IPS DF 4.7 (cell line): Measurements from ENCODE around the gene MMS22L.

Source experiments
- DNase-seq: peaks from one replicate; pipeline ENCODE4 v3.0.0-alpha.2; 2013; ENCODE audit warnings: low spot score; ENCODE audit errors: extremely low read depth

MMS22L gene

GRCh38 chr6:97150932-97151331 lies 132.1 kb downstream of the MMS22L start:
- DNase-seq: no peak

DNA sequence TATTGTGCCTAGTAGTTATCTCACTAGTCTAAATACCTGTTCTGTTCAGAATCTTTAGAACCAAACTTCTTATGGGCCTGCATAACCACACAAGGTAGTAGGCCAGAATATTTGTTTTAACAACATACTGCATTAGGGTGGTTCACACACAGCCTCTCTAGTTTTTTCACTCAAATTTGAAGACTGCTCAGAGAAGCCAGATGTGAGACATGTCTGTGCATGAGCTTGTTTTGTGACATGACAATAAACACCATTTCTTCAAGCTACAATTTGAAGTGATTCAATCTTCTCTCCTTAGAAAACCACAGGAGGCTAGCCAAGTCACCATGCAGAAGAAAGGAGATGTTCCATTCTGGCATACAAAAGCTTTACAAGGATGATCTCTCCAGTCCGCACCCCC lies 135.6 kb downstream of the MMS22L start:
- no peak for DNase-seq

DNA sequence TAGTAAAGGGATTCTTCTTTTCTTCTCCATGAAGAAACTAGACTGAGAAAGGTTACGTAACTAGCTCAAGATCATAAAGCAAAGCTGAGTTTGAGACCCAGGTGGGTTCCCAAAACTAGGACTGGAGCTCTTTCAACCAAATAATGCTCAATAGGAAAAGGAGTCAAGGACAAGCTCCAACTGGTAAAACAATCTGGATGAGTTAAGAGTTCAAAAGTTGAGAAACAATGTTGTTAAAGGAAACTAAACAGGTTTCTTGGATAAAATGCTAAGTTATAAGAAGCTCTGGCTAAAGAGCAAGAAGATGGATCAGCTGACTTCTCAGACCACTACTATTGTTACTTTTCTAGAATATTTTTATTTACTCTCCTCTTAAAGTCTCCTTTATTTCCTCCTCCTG lies 137.3 kb downstream of the MMS22L start:
- no peak for DNase-seq

DNA sequence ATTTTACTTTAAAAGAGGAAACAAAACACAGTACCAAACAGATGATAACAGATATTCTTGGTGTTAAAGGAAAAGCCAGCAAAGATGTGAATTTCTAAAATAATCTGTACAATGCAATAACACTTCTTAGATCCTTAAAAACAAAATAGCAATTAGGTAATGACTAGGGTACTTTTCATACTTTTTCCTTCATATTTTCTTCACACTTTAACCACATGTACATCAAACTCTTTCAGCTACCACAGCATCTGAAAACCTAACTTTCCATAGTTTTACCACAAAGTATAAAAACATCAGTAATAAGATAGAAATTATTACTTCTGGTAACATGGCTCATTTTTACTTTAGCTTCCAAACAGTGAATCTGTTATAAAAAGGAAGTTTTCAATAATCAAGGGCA lies 141.3 kb downstream of the MMS22L start:
- DNase-seq: no peak

GRCh38 chr6:97138581-97138980 lies 144.4 kb downstream of the MMS22L start:
- DNase-seq: no peak

DNA sequence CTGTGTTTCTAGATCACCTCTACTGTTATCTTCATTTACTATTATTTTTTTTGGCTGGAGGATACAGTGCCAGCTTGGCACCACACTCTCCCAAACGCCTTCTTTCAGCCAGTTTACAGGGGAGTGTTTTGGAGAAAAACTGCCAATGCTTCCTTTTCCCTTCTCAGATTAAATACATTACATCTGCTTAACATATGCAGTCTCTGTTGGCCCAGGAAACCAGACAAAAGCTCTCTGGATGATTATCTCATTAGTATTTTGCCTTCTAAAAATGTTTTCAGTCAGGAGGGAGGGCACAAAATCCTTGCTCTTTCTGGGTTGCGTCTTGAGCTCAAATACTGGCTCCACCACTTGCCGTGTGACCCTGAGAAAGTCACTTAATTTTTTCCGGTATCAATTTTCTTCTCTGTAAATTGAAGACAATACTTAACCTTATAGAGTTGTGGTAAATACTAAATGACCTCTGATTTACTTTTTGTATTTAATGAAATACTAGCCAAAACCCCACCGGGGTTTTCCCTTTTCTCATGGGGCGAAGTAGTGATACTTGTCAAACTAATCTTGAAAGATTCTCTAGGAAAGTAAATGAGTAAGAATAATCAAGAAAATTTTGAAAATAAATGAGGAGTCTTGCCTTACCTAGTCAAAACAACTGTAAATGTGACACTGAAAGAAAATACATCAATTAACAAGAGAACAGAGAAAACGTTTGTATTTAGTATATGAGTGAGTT lies 146.2 kb downstream of the MMS22L start:
- no peak for DNase-seq

DNA sequence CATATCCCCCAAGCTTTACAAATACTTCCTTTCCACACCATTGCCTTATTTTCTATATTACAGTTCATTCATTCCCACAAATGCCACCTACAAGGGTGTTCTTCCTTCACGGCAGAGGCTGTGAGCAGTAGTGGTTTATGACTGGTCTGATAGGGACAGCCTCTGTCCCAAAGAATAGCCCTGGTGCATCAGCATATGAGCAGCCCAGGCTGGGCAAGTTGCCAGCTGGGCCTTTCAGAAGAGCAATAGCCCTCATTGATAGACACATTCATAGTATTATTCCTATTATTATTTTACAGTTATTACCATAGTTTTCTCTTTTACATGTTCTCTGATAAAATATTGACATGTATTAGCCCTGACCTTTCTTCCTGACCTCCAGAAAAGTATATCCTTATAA lies 149.9 kb downstream of the MMS22L start:
- DNase-seq: no peak

DNA sequence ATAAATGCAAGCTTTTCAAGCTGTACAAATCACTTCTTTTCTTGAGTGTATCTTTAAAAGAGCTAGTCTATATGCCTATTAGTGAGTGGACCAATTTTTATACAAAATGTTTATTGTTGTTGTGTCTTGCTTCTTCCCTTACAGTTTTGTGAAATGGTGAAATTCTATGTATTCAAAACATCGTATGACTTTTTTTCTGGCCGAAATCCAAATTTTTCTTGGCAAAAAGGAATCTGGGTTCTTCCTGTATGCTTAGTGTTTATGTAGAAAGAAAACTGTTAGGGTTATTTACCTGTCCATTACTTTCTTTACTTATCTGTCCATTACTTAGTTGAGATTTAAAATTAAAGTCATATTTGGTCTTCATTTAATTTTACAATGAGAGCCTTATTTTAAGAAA lies 153.9 kb downstream of the MMS22L start:
- DNase-seq: no peak

- no peak for DNase-seq
Measured at GRCh38 chr6:97128507-97128906, 154.5 kb downstream of the MMS22L start.

DNA sequence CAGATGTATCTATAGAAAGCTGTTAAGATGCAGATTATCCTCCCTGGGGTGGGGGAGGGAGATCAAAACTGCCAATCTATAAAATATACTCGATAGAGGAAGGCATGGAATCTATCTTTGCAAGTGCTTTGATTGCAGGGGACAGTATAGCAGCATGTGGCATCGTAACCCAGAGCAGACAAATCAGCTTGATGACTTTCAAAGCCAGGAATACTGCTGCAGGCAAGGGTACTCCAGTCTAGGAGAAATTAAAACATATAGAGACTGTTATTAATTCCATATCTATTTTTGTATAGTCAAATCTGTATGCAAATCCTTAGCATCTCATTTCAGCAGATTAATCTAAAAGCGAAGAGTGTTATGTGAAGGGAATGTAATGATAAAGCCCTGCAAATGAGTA lies 159.4 kb downstream of the MMS22L start:
- DNase-seq: no peak

- no peak for DNase-seq
Measured at GRCh38 chr6:97123112-97123511, 159.9 kb downstream of the MMS22L start.

DNA sequence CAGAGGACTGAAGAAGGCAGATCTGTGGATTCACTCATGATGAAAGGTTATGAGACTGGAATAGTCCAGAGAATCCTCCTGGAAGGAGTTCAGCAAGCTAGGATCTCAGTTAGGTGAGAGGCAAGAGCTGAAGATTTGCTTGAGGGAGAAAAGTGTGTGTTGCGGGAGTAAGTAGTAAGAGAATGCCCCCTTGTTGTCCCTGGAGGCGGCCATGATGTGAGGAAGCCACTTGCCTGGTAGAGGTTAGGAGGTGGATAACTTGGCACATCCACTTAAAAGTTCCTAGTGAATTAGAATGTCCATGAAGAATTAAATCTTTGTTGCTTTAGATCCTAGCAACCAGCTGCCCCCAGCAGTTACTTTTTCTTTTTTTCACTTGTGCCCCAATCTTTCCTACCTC lies 162.5 kb downstream of the MMS22L start:
- no peak for DNase-seq

DNA sequence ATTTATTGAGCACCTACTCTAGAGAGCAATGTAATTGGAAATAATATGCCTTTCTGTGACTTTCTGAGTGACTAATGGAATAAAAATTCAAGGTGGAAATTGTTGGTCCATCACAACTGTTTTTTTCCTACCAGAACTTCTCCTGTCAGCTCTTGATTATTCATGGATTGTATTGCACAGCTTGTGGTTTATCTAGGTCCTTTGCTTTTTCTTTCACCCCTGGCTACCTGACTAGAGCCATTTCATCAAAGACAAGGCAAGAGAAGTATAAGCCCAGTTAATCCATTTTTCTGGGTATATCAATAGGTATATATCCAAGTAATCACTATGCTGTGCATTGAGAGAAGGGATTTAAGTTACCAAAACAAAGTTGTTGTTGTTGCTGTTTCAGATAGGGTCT lies 168.4 kb downstream of the MMS22L start:
- DNase-seq: no peak

DNA sequence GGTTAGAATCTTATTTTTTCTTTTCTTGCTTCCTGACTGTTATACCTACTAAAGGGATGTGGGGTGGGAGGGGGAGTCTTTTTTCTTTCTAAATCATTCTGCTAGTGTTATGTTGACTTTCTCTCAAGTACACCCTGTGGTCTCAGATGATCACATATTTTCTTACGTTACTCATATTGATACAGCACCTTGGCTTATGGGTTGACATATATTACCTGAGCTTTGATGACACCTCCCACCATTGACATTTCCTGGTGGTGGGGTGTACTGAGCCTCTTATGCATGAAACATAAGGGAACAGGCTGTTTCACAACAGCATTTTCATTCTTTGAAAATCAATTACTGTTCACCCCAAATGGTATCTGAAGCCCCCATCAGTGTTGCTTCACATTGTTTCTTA lies 169.8 kb downstream of the MMS22L start:
- no peak for DNase-seq

DNA sequence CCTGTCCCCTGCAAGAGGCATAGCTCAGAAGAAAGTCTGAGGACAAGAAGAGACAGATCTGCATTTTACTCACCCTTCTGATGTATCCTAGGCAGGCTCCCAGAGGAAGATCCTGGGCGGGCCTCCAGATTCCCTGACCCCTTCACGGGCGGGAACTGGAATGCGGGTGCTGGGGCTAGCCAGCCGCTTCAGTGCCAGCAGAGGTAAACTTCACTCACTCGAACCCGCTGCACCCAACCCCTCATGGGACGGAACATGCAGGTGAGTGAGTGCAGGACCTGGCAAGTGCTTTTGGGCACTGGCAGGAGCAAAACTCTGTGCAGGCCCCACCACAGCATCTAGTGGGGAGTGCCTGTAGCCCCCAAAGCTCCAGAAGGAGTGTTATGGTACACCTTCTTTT lies 171.8 kb downstream of the MMS22L start:
- no peak for DNase-seq

- no peak for DNase-seq
Measured at GRCh38 chr6:97110626-97111025, 172.4 kb downstream of the MMS22L start.

DNA sequence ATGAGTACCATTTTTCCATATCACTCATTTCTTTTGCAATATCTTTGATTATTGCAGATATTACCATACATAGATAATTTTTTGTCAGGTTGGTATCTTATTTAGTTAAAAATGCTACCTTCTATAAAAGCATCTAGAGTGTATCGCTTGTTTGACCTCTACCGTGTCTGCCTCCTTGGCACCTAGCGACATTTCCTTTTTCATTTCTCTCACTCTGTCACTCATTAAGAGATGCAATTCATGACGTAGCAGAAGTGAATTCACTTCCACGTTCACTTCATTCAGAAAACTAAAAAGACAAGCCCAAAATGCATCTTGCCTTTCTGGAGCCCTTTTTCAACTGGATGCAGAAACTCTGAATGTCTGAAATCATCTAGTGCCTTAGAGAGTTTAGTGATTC lies 172.9 kb downstream of the MMS22L start:
- DNase-seq: no peak

DNA sequence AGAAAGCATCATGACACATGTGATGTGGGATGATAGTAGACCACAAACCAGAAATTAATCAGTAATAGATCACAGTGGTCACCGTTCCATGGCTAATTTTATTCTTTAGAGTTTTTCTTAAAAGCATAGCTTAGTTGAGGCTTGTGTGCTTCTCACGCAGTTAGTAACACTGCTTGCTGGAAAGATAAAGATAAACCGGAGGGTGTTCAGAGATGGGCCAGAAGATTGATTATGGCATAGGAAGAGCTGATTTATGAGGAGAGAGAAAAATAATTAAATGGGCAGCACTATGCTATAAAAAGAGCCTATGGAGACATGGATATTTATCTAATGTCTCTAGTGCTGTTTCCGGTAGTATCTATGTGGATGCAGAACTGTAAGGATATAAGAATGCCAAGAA lies 173.6 kb downstream of the MMS22L start:
- no peak for DNase-seq

DNA sequence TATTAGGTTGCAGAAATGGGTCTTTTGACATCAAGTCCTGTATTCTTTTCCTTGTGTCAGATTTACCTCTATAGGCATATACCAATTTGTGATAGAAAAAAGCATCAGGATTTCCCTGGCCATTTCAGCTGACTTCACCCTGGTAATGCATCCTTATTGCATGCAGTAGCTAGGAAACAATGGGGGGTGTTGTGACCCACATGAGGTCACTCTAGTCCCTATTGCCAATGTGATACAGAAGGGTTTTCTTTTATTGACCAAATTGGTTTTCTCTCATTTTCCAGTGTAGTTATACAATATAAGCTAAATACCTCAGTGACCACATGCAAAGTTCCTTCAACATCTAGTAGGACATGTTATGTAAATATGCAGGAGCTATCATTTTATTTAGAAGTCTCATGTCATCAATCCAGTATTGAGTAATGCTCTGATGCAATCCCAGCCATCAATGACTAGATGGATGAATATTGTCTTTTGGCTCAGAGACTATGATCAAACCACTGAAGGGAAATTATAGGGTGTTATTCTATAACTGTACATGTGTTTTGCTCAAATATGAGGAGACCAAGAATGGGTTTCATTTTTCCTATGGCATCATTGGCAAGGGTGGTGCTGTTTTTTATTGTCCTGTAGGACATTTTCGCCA lies 180.7 kb downstream of the MMS22L start:
- DNase-seq: no peak

- DNase-seq: no peak
Measured at GRCh38 chr6:97100696-97101095, 182.3 kb downstream of the MMS22L start.

DNA sequence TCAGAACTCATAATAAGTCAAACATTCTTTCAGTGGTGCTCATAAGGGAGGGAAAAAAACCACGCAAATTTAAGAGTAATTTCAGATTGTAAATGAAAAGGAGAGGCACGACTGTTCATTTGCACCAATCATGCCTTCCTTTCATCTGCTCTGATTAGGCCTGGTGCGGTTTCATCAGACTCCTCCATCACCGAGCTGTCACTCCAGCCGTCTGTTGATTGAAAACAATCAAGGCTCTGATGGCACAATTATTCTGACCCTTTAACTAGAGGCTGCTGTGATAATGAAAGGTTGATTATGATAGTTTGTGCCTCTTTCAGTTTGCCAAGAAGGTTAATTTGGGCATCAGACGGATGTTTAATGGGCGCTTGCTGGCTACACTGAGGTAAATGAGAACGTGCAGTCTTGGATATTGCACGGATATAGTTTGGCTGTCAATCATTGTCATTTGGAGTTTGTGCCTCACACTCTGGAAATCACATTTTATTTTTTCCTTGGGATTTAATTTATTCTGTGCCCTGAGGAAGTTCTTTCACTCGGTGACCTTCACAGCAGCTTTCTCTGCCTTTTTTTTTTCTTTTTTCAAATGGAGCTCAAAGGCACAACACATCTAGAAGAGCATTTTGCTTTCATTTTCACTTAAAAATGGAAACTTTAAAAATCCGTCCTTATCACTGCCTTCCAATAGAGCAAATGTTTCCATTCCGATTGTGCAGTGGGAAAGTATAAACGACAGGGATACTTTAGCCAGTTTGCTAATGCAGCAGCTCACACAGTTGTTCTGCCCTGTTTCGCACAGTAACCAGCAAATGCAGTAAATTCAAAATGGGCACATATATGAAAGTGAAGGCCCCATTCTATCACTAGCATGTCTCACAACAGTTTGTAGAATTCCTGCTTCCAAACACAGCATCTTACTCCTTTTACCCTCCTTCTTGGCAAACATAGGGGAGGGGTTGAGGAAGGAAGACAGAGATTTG lies 185.7 kb downstream of the MMS22L start:
- no peak for DNase-seq

- no peak for DNase-seq
Measured at GRCh38 chr6:97095311-97095850, 187.6 kb downstream of the MMS22L start.
